HCT116 (cell line): Measurements from ENCODE around the gene PKNOX2. TPM values are rescaled to one million over a fixed set of nuclear protein-coding genes. Genes with fewer than 3 reads are reported as not detected.

Experiments
- ATAC-seq: fragments of 200-7000 bp; cut with Tn5 transposase; 2 replicates; pipeline ENCODE4 v1.9.1; 2020; ENCODE audit warnings: mild to moderate bottlenecking, moderate library complexity
- BruUV-seq: library from RNA; stranded (reverse); fragments of 400-500 nt; replicated peaks from 2 replicates; lab custom pipeline; 2021; lab: Mats Ljungman, UMichigan
- CTCF ChIA-PET: fragments of 300-600 bp; sonication (Branson Sonifier 250); formaldehyde crosslinking; loops from one replicate; lab custom pipeline; 2021; ENCODE audit warnings: antibody characterized with exemption; lab: Charles Lee
- POLR2A ChIA-PET: fragments of 300-600, 350-600 bp; sonication (Branson Sonifier 250); formaldehyde crosslinking; loops from one replicate; lab custom pipeline; 2021; ENCODE audit warnings: antibody characterized with exemption; lab: Charles Lee
- RAD21 ChIA-PET, 2 experiments: fragments of 300-600 bp; sonication (Branson Sonifier 250); formaldehyde crosslinking; loops; one replicate each; lab custom pipeline; 2023; ENCODE audit warnings: low total read pairs in 2 of 2; ENCODE audit not compliant: uncharacterized antibody in 2 of 2, unreplicated experiment in 2 of 2, low non-redundant PET in 1 of 2; lab: Charles Lee
- DNase-seq: peaks from one replicate; pipeline ENCODE4 v3.0.0-alpha.2; 2010; ENCODE audit warnings: low read depth, low spot score
- H2AFZ ChIP-seq: fragments of 200-600 bp; shearing (Covaris generic), sonication (generic); 2 replicates; pipeline ENCODE4 v1.6.1; 2017; ENCODE audit warnings: low read depth, mixed run types, mixed read lengths, antibody characterized with exemption, low read length; ENCODE audit not compliant: poor library complexity, severe bottlenecking
- H3K27ac ChIP-seq: 2 replicates; pipeline ENCODE4 v1.5.1; 2012; ENCODE audit warnings: low read depth, low read length
- H3K27me3 ChIP-seq: fragments of 200-600 bp; sonication (generic); 2 replicates; pipeline ENCODE4 v1.6.1; 2016; ENCODE audit warnings: mixed run types, low read length, mixed read lengths; ENCODE audit not compliant: insufficient read depth
- H3K36me3 ChIP-seq, 2 experiments: fragments of 200-500 bp in 1 of 2; fragments of 200-600 bp in 1 of 2; sonication (Bioruptor generic) in 1 of 2; sonication (generic) in 1 of 2; 2 replicates each; pipeline versions ENCODE4 v1.5.1 to v1.6.1; 2014 to 2016; ENCODE audit warnings: low read length in 2 of 2, inconsistent platforms in 1 of 2, mixed read lengths in 1 of 2, mixed run types in 1 of 2; ENCODE audit not compliant: insufficient read depth in 2 of 2, control insufficient read depth in 1 of 2
- H3K4me1 ChIP-seq, 2 experiments: fragments of 200-600 bp in 1 of 2; sonication (generic) in 1 of 2; 2 replicates each; pipeline versions ENCODE4 v1.5.1 to v1.6.1; 2012 to 2017; ENCODE audit warnings: low read length in 2 of 2, inconsistent platforms in 1 of 2, mild to moderate bottlenecking in 1 of 2, mixed read lengths in 1 of 2, mixed run types in 1 of 2, moderate library complexity in 1 of 2; ENCODE audit not compliant: insufficient read depth in 2 of 2, control insufficient read depth in 1 of 2
- H3K4me2 ChIP-seq: fragments of 200-600 bp; sonication (generic); 2 replicates; pipeline ENCODE4 v1.6.1; 2017; ENCODE audit warnings: mixed run types, low read length, mixed read lengths
- H3K4me3 ChIP-seq, 2 experiments: fragments of 200-600 bp in 1 of 2; sonication (generic) in 1 of 2; replicated peaks in 1 of 2; 2 replicates each; pipeline ENCODE4 v1.5.1; 2011 to 2016; ENCODE audit warnings: low read length in 2 of 2, control low read depth in 1 of 2, low read depth in 1 of 2, mild to moderate bottlenecking in 1 of 2, mixed read lengths in 1 of 2, mixed run types in 1 of 2
- H3K79me2 ChIP-seq: fragments of 200-600 bp; sonication (generic); 2 replicates; pipeline ENCODE4 v1.6.1; 2017; ENCODE audit warnings: mild to moderate bottlenecking, mixed run types, low read length, moderate library complexity, mixed read lengths; ENCODE audit not compliant: insufficient read depth
- H3K9ac ChIP-seq: fragments of 200-600 bp; sonication (generic); 2 replicates; pipeline ENCODE4 v1.6.1; 2016; ENCODE audit warnings: low read length, mixed read lengths
- H3K9me2 ChIP-seq: fragments of 200-600 bp; sonication (generic), shearing (Covaris generic); 2 replicates; pipeline ENCODE4 v1.6.1; 2017; ENCODE audit warnings: mixed run types, mild to moderate bottlenecking, moderate library complexity; ENCODE audit not compliant: insufficient read depth
- H3K9me3 ChIP-seq, 2 experiments: fragments of 200-500 bp in 1 of 2; fragments of 200-600 bp in 1 of 2; sonication (Bioruptor generic) in 1 of 2; sonication (generic) in 1 of 2; 2 replicates each; pipeline ENCODE4 v1.6.1; 2014 to 2017; ENCODE audit warnings: low read length in 2 of 2, mixed read lengths in 2 of 2, inconsistent platforms in 1 of 2, low read depth in 1 of 2, mild to moderate bottlenecking in 1 of 2, mixed run types in 1 of 2, moderate library complexity in 1 of 2; ENCODE audit not compliant: control insufficient read depth in 1 of 2, insufficient read depth in 1 of 2
- H4K20me1 ChIP-seq: fragments of 200-600 bp; sonication (generic), shearing (Covaris generic); 2 replicates; pipeline ENCODE4 v1.6.1; 2017; ENCODE audit warnings: mixed run types, mild to moderate bottlenecking, moderate library complexity; ENCODE audit not compliant: insufficient read depth
- ATF3 ChIP-seq: IDR thresholded peaks from 2 replicates; pipeline ENCODE4 v1.6.1; 2012
- CBX3 ChIP-seq: IDR thresholded peaks from 2 replicates; pipeline ENCODE4 v1.6.1; 2012; ENCODE audit warnings: low read depth
- CEBPB ChIP-seq: IDR thresholded peaks from 2 replicates; pipeline ENCODE4 v1.6.1; 2012; ENCODE audit warnings: low read depth
- CTCF ChIP-seq, 3 experiments: fragments of 200-600 bp in 1 of 3; sonication (generic) in 1 of 3; IDR thresholded peaks in 2 of 3; conservative IDR thresholded peaks in 1 of 3; 2 replicates each; pipeline ENCODE4 v1.5.1; 2012 to 2017; ENCODE audit warnings: low read depth in 2 of 3, low read length in 2 of 3, antibody characterized with exemption in 1 of 3, borderline replicate concordance in 1 of 3, control low read depth in 1 of 3, mild to moderate bottlenecking in 1 of 3, mixed read lengths in 1 of 3, mixed run types in 1 of 3, moderate library complexity in 1 of 3; ENCODE audit not compliant: insufficient read depth in 1 of 3
- EGR1 ChIP-seq: IDR thresholded peaks from 2 replicates; pipeline ENCODE4 v1.6.1; 2012; ENCODE audit warnings: low read depth
- ELF1 ChIP-seq: IDR thresholded peaks from 2 replicates; pipeline ENCODE4 v1.6.1; 2012; ENCODE audit warnings: low read depth, borderline replicate concordance
- EZH2 ChIP-seq: fragments of 200-600 bp; sonication (generic); IDR thresholded peaks from 2 replicates; pipeline ENCODE4 v1.6.1; 2017; ENCODE audit warnings: antibody characterized with exemption, mixed run types
- EZH2phosphoT487 ChIP-seq: fragments of 200-600 bp; IDR thresholded peaks from 2 replicates; pipeline ENCODE4 v1.6.1; 2018; ENCODE audit warnings: antibody characterized with exemption, borderline replicate concordance
- JUND ChIP-seq: IDR thresholded peaks from 2 replicates; pipeline ENCODE4 v1.6.1; 2012
- MAX ChIP-seq: IDR thresholded peaks from 2 replicates; pipeline ENCODE4 v1.6.1; 2012
- POLR2A ChIP-seq: IDR thresholded peaks from 2 replicates; pipeline ENCODE4 v1.7.0; 2011; ENCODE audit warnings: borderline replicate concordance; ENCODE audit not compliant: insufficient read depth, insufficient read length; ENCODE audit errors: extremely low read depth
- POLR2AphosphoS5 ChIP-seq: IDR thresholded peaks from 2 replicates; pipeline ENCODE4 v1.6.1; 2011; ENCODE audit warnings: mild to moderate bottlenecking, low read depth, low read length, moderate library complexity
- SIN3A ChIP-seq: IDR thresholded peaks from 2 replicates; pipeline ENCODE4 v1.6.1; 2012; ENCODE audit warnings: low read depth
- SP1 ChIP-seq: IDR thresholded peaks from 2 replicates; pipeline ENCODE4 v1.6.1; 2012; ENCODE audit warnings: low read depth
- TCF7L2 ChIP-seq: IDR thresholded peaks from 2 replicates; pipeline ENCODE4 v1.7.0; 2011; ENCODE audit warnings: borderline replicate concordance, inconsistent platforms; ENCODE audit not compliant: insufficient read depth, insufficient read length; ENCODE audit errors: extremely low read depth
- YY1 ChIP-seq: IDR thresholded peaks from 2 replicates; pipeline ENCODE4 v1.6.1; 2011; ENCODE audit warnings: low read length, low read depth, moderate library complexity, mild to moderate bottlenecking; ENCODE audit not compliant: insufficient replicate concordance; ENCODE audit errors: extremely low read depth
- intact Hi-C: fragments of 100-400 bp; cut with micrococcal nuclease; formaldehyde crosslinking; loops from 2 replicates; pipeline ENCODE4 v1.10.0; 2022
- total RNA-seq: library from RNA; stranded (reverse); gene quantifications from one replicate; pipeline ENCODE4 v1.2.1, GENCODE V29; 2021; ENCODE audit not compliant: unreplicated experiment

PKNOX2 gene
- total RNA-seq, 1 experiment from 2014 or later: 0.20 TPM

GRCh38 chr11:125157118-125157733, 7.3 kb upstream of the PKNOX2 start:
- DNase-seq (no peak), ATAC-seq (no peak)
- Histone ChIP-seq H3K27me3 (no peaks in the 10 kb centered on the region), H4K20me1 (no peaks in the 10 kb centered on the region), H3K36me3 (no peaks in the 10 kb centered on the region), H3K4me2 (no peak overlapping the region), H3K79me2 (no peaks in the 10 kb centered on the region), H3K9ac (no peak overlapping the region), H3K27ac (no peak overlapping the region), H2AFZ (no peak overlapping the region), H3K4me1 (no peaks in the 10 kb centered on the region), H3K9me2 (no peaks in the 10 kb centered on the region), H3K4me3 (no peak overlapping the region), H3K9me3 (no peaks in the 10 kb centered on the region; a peak in 1 of 4 replicates)
- BruUV-seq: no TSS peak
- CTCF ChIA-PET: no interaction called here
- TF ChIP-seq YY1: no peak
- no peak for TF ChIP-seq JUND
- TF ChIP-seq EGR1: no peak
- TF ChIP-seq POLR2A: no peak
- TF ChIP-seq CBX3: no peak
- no peak for TF ChIP-seq SP1
- intact Hi-C loops: no loop called here
- POLR2A ChIA-PET: no interaction called here
- RAD21 ChIA-PET: no interaction called here

GRCh38 chr11:125157953-125158680, 6.4 kb upstream of the PKNOX2 start:
- Histone ChIP-seq H3K27me3 (no peaks in the 10 kb centered on the region), H2AFZ (no peak overlapping the region), H3K9me2 (no peaks in the 10 kb centered on the region), H3K79me2 (no peaks in the 10 kb centered on the region), H3K9me3 (no peaks in the 10 kb centered on the region; a peak in 1 of 4 replicates), H3K4me1 (no peaks in the 10 kb centered on the region), H3K4me2 (no peak overlapping the region), H4K20me1 (no peaks in the 10 kb centered on the region), H3K36me3 (no peaks in the 10 kb centered on the region), H3K27ac (no peak overlapping the region), H3K9ac (no peak overlapping the region), H3K4me3 (no peak overlapping the region)
- peak; percentile 49 for ATAC-seq
- intact Hi-C loops: no loop called here
- BruUV-seq: no TSS peak
- RAD21 ChIA-PET: no interaction called here
- CTCF ChIA-PET: no interaction called here
- DNase-seq: peak; percentile 1
- POLR2A ChIA-PET: no interaction called here
- TF ChIP-seq POLR2AphosphoS5: no peak
- TF ChIP-seq ELF1: no peak
- no peak for TF ChIP-seq EZH2phosphoT487
- no peak for TF ChIP-seq ATF3
- no peak for TF ChIP-seq MAX
- no peak for TF ChIP-seq TCF7L2
- no peak for TF ChIP-seq CEBPB
- no peak for TF ChIP-seq CTCF (IDR thresholded peaks at IDR 0.05 in 2 of 3, conservative IDR thresholded peaks at IDR 0.05 in 1 of 3; ENCODE audit: borderline replicate concordance in 1 of 3, insufficient read depth in 1 of 3, low read depth in 2 of 3, low read length in 2 of 3)
- no peak for TF ChIP-seq EZH2
- TF ChIP-seq POLR2A: no peak
- no peak for TF ChIP-seq SIN3A
- no peak for TF ChIP-seq CBX3
